Measurements from ENCODE around the gene C12orf60. TPM values are rescaled to one million over a fixed set of nuclear protein-coding genes. Genes with fewer than 3 reads are reported as not detected.

C12orf60 gene
- total and polyA plus RNA-seq, 3 experiments from 2014 or later = 0.95 to 3.1 (median 3.1) TPM

GRCh38 chr12:14802721-14803010 lies 804 bp upstream of the C12orf60 start:
- Histone ChIP-seq H3K4me3 (ENCODE audit: low read length) (peak overlapping the region; percentile 81), H3K4me1 (ENCODE audit: insufficient read depth, low read length) (peaks cover 36% of the 10 kb centered on the region), H3K27ac (ENCODE audit: low read depth, low read length) (peak overlapping the region; percentile 96), H3K36me3 (ENCODE audit: insufficient read depth, low read length) (peaks cover 18% of the 10 kb centered on the region), H3K9me3 (ENCODE audit: low read length) (no peaks in the 10 kb centered on the region), H3K27me3 (ENCODE audit: insufficient read depth, low read length, poor library complexity, severe bottlenecking) (no peaks in the 10 kb centered on the region)
- POLR2A ChIA-PET = interaction anchor here (0.6 to 5.7 kb wide), 5 partner anchors 13 to 434 kb away, joined by 3 to 128 read pairs (median 4); a partner anchor contains a TSS
- no peak overlapping the region for H3K27ac Mint-ChIP-seq
- no peaks in the 10 kb centered on the region for H3K27me3 Mint-ChIP-seq
- H3K4me1 Mint-ChIP-seq = peaks cover 0 to 28% (median 19%) of the 10 kb centered on the region in 3 donors
- no peak for DNase-seq
- H3K9me3 Mint-ChIP-seq = no peaks in the 10 kb centered on the region
- peaks cover 0 to 33% (median 4%) of the 10 kb centered on the region in 3 donors for H3K36me3 Mint-ChIP-seq
- CTCF ChIA-PET = interaction anchor here (0.9 to 5.2 kb wide), 5 partner anchors 11 to 79 kb away, joined by 3 to 45 read pairs (median 3); a partner anchor contains a TSS
- H3K4me3 Mint-ChIP-seq = no peak overlapping the region

GRCh38 chr12:14803830-14804160 lies 325 bp downstream of the C12orf60 start:
- no peaks in the 10 kb centered on the region for H3K27me3 Mint-ChIP-seq
- Histone ChIP-seq H3K27ac (ENCODE audit: low read depth, low read length) (peak overlapping the region; percentile 96), H3K4me3 (ENCODE audit: low read length) (peak overlapping the region; percentile 81), H3K36me3 (ENCODE audit: insufficient read depth, low read length) (peaks cover 10% of the 10 kb centered on the region), H3K27me3 (ENCODE audit: insufficient read depth, low read length, poor library complexity, severe bottlenecking) (no peaks in the 10 kb centered on the region), H3K9me3 (ENCODE audit: low read length) (no peaks in the 10 kb centered on the region), H3K4me1 (ENCODE audit: insufficient read depth, low read length) (peaks cover 36% of the 10 kb centered on the region)
- ChIA-PET POLR2A (interaction anchor here (0.6 to 5.7 kb wide), 6 partner anchors 20 to 324 kb away, joined by 3 to 128 read pairs (median 4); a partner anchor contains a TSS), CTCF (interaction anchor here (0.7 to 5.2 kb wide), 7 partner anchors 20 to 438 kb away, joined by 3 to 45 read pairs (median 3); partner anchors contain the start of gene ATF7IP)
- H3K27ac Mint-ChIP-seq = no peak overlapping the region
- no peak overlapping the region for H3K4me3 Mint-ChIP-seq
- peaks cover 0 to 22% (median 4%) of the 10 kb centered on the region in 3 donors for H3K36me3 Mint-ChIP-seq
- no peak for DNase-seq
- peaks cover 0 to 28% (median 19%) of the 10 kb centered on the region in 3 donors for H3K4me1 Mint-ChIP-seq
- no peaks in the 10 kb centered on the region for H3K9me3 Mint-ChIP-seq

- H3K27me3 Mint-ChIP-seq = no peaks in the 10 kb centered on the region
- H3K27me3 ChIP-seq (ENCODE audit: insufficient read depth, low read length, poor library complexity, severe bottlenecking) = no peaks in the 10 kb centered on the region
- H3K4me3 ChIP-seq (ENCODE audit: low read length) = no peak overlapping the region
These were observed 6.9 kb downstream of the C12orf60 start for GRCh38 chr12:14810167-14810952.

GRCh38 chr12:14810953-14811483 lies 7.5 kb downstream of the C12orf60 start:
- no peak overlapping the region for H3K27ac ChIP-seq (ENCODE audit: low read depth, low read length)
- DNase-seq = no peak
- peaks cover 2 to 13% (median 5%) of the 10 kb centered on the region in 3 donors for H3K4me1 Mint-ChIP-seq
- no peaks in the 10 kb centered on the region for H3K27me3 ChIP-seq (ENCODE audit: insufficient read depth, low read length, poor library complexity, severe bottlenecking)
- H3K27ac Mint-ChIP-seq = peak overlapping the region in 1 of 8 donors; percentile 43
- CTCF ChIA-PET = interaction anchor here (1.2 kb wide), 1 partner anchor 41 kb away, joined by 3 read pairs; no protein-coding TSS in a partner anchor
- H3K9me3 ChIP-seq (ENCODE audit: low read length) = no peaks in the 10 kb centered on the region
- H3K4me3 ChIP-seq (ENCODE audit: low read length) = no peak overlapping the region
- no peak overlapping the region for H3K4me3 Mint-ChIP-seq
- peaks cover 0 to 2% (median 0%) of the 10 kb centered on the region in 3 donors for H3K36me3 Mint-ChIP-seq
- H3K27me3 Mint-ChIP-seq = no peaks in the 10 kb centered on the region
- H3K4me1 ChIP-seq (ENCODE audit: insufficient read depth, low read length) = peaks cover 6% of the 10 kb centered on the region
- POLR2A ChIA-PET = no interaction called here
- H3K9me3 Mint-ChIP-seq = no peaks in the 10 kb centered on the region
- no peaks in the 10 kb centered on the region for H3K36me3 ChIP-seq (ENCODE audit: insufficient read depth, low read length)

More at GRCh38 chr12:14810167-14810952, 6.9 kb downstream of the C12orf60 start:
- ChIA-PET POLR2A (interaction anchor here (0.5 to 1.1 kb wide), 2 partner anchors 41 to 426 kb away, joined by 4 to 6 read pairs; no protein-coding TSS in a partner anchor), CTCF (interaction anchor here (1.2 kb wide), 1 partner anchor 40 kb away, joined by 3 read pairs; no protein-coding TSS in a partner anchor)
- peaks cover 5 to 13% (median 7%) of the 10 kb centered on the region in 3 donors for H3K4me1 Mint-ChIP-seq
- H3K27ac Mint-ChIP-seq = peak overlapping the region in 2 of 8 donors; percentile 6 to 43
- H3K9me3 Mint-ChIP-seq = no peaks in the 10 kb centered on the region
- Histone ChIP-seq H3K9me3 (ENCODE audit: low read length) (no peaks in the 10 kb centered on the region), H3K4me1 (ENCODE audit: insufficient read depth, low read length) (peaks cover 6% of the 10 kb centered on the region), H3K36me3 (ENCODE audit: insufficient read depth, low read length) (no peaks in the 10 kb centered on the region), H3K27ac (ENCODE audit: low read depth, low read length) (no peak overlapping the region)
- peaks cover 0 to 2% (median 0%) of the 10 kb centered on the region in 3 donors for H3K36me3 Mint-ChIP-seq
- DNase-seq = no peak
- peak overlapping the region in 2 of 7 donors; percentile 3 to 45 for H3K4me3 Mint-ChIP-seq

GRCh38 chr12:14811486-14811885 lies 8.0 kb downstream of the C12orf60 start:
- Mint-ChIP-seq H3K9me3 (no peaks in the 10 kb centered on the region), H3K36me3 (peaks cover 0 to 2% (median 0%) of the 10 kb centered on the region in 3 donors), H3K4me1 (peaks cover 2 to 13% (median 5%) of the 10 kb centered on the region in 3 donors), H3K4me3 (no peak overlapping the region), H3K27ac (no peak overlapping the region), H3K27me3 (no peaks in the 10 kb centered on the region)
- H3K27me3 ChIP-seq (ENCODE audit: insufficient read depth, low read length, poor library complexity, severe bottlenecking) = no peaks in the 10 kb centered on the region
- no peaks in the 10 kb centered on the region for H3K9me3 ChIP-seq (ENCODE audit: low read length)
- DNase-seq = no peak
- CTCF ChIA-PET = no interaction called here
- peaks cover 6% of the 10 kb centered on the region for H3K4me1 ChIP-seq (ENCODE audit: insufficient read depth, low read length)
- no peaks in the 10 kb centered on the region for H3K36me3 ChIP-seq (ENCODE audit: insufficient read depth, low read length)
- no peak overlapping the region for H3K27ac ChIP-seq (ENCODE audit: low read depth, low read length)
- no peak overlapping the region for H3K4me3 ChIP-seq (ENCODE audit: low read length)
- POLR2A ChIA-PET = no interaction called here

- no peaks in the 10 kb centered on the region for H3K27me3 ChIP-seq (ENCODE audit: insufficient read depth, low read length, poor library complexity, severe bottlenecking)
- no peaks in the 10 kb centered on the region for H3K36me3 ChIP-seq (ENCODE audit: insufficient read depth, low read length)
- Mint-ChIP-seq H3K27ac (peak within 1 kb of the TSS in 2 of 8 donors; percentile 5 to 42), H3K4me1 (peaks cover 2 to 13% (median 5%) of the 10 kb centered on the region in 3 donors), H3K9me3 (peaks cover 0 to 2% (median 2%) of the 10 kb centered on the region in 5 donors), H3K27me3 (peaks cover 3 to 9% of the 10 kb centered on the region in 2 donors), H3K36me3 (peaks cover 0 to 10% (median 2%) of the 10 kb centered on the region in 3 donors), H3K4me3 (no peak within 1 kb of the TSS)
- no peak for DNase-seq
- H3K9me3 ChIP-seq (ENCODE audit: low read length) = no peaks in the 10 kb centered on the region
- H3K4me1 ChIP-seq (ENCODE audit: insufficient read depth, low read length) = peaks cover 6% of the 10 kb centered on the region
- CTCF ChIA-PET = interaction anchor here (0.9 kb wide), 1 partner anchor 12 kb away, joined by 3 read pairs; no protein-coding TSS in a partner anchor
- no peak within 1 kb of the TSS for H3K4me3 ChIP-seq (ENCODE audit: low read length)
- POLR2A ChIA-PET = no interaction called here
- no peak within 1 kb of the TSS for H3K27ac ChIP-seq (ENCODE audit: low read depth, low read length)
These were observed 10.5 kb downstream of the C12orf60 start, which contains the start of gene SMCO3 for GRCh38 chr12:14814014-14814413. SMCO3 (minus strand) TSS chr12:14814182; CDS start chr12:14806680, 7,502 bp downstream.

- Histone ChIP-seq H3K9me3 (ENCODE audit: low read length) (no peaks in the 10 kb centered on the region), H3K4me1 (ENCODE audit: insufficient read depth, low read length) (no peaks in the 10 kb centered on the region), H3K27me3 (ENCODE audit: insufficient read depth, low read length, poor library complexity, severe bottlenecking) (no peaks in the 10 kb centered on the region), H3K27ac (ENCODE audit: low read depth, low read length) (no peak overlapping the region), H3K4me3 (ENCODE audit: low read length) (no peak overlapping the region), H3K36me3 (ENCODE audit: insufficient read depth, low read length) (no peaks in the 10 kb centered on the region)
- H3K27ac Mint-ChIP-seq = no peak overlapping the region
- POLR2A ChIA-PET = no interaction called here
- no peak for DNase-seq
- CTCF ChIA-PET = no interaction called here
- H3K36me3 Mint-ChIP-seq = peaks cover 0 to 2% (median 0%) of the 10 kb centered on the region in 3 donors
- peaks cover 9 to 10% of the 10 kb centered on the region in 2 donors for H3K27me3 Mint-ChIP-seq
- no peak overlapping the region for H3K4me3 Mint-ChIP-seq
- H3K9me3 Mint-ChIP-seq = no peaks in the 10 kb centered on the region
- H3K4me1 Mint-ChIP-seq = no peaks in the 10 kb centered on the region
These were observed 20.7 kb downstream of the C12orf60 start for GRCh38 chr12:14824012-14824634.

All from CD8-positive, alpha-beta memory T cell (primary cell).